HL-60 (cell line): ENCODE measurements around the gene GFRAL.

ENCODE experiments used
- TF ChIP-seq, protein P1 (sequence below): IDR thresholded peaks from one replicate; pipeline ENCODE4 v1.5.1; 2011; ENCODE audit warnings: low read length, control low read depth, inconsistent platforms; ENCODE audit not compliant: insufficient read depth
- TF ChIP-seq, protein P2 (sequence below): IDR thresholded peaks from 2 replicates; pipeline ENCODE4 v1.6.1; 2012; ENCODE audit warnings: low read depth; ENCODE audit not compliant: insufficient replicate concordance

DNA sequence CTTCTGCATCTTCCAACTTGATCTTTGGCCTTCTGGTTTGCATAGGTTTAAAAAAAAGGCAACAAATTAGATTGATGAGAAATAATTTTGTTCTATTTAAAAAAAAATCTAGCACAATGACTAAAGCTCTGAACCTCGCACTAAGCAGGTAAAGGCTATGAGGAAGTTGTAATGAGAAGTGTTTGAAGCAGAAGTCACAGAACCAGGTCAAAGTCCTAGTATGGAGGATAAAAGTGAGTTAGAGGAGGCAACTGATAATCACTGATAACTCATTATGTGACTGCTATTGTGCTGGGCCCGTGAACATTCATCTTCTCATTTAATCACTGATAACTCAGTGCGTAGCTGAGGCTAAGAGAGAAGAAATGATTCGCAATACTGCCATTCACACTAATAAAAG, 46.1 kb upstream of the GFRAL start:
- TF ChIP-seq, protein P1, sequence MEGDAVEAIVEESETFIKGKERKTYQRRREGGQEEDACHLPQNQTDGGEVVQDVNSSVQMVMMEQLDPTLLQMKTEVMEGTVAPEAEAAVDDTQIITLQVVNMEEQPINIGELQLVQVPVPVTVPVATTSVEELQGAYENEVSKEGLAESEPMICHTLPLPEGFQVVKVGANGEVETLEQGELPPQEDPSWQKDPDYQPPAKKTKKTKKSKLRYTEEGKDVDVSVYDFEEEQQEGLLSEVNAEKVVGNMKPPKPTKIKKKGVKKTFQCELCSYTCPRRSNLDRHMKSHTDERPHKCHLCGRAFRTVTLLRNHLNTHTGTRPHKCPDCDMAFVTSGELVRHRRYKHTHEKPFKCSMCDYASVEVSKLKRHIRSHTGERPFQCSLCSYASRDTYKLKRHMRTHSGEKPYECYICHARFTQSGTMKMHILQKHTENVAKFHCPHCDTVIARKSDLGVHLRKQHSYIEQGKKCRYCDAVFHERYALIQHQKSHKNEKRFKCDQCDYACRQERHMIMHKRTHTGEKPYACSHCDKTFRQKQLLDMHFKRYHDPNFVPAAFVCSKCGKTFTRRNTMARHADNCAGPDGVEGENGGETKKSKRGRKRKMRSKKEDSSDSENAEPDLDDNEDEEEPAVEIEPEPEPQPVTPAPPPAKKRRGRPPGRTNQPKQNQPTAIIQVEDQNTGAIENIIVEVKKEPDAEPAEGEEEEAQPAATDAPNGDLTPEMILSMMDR, result no peak
- TF ChIP-seq, protein P2, sequence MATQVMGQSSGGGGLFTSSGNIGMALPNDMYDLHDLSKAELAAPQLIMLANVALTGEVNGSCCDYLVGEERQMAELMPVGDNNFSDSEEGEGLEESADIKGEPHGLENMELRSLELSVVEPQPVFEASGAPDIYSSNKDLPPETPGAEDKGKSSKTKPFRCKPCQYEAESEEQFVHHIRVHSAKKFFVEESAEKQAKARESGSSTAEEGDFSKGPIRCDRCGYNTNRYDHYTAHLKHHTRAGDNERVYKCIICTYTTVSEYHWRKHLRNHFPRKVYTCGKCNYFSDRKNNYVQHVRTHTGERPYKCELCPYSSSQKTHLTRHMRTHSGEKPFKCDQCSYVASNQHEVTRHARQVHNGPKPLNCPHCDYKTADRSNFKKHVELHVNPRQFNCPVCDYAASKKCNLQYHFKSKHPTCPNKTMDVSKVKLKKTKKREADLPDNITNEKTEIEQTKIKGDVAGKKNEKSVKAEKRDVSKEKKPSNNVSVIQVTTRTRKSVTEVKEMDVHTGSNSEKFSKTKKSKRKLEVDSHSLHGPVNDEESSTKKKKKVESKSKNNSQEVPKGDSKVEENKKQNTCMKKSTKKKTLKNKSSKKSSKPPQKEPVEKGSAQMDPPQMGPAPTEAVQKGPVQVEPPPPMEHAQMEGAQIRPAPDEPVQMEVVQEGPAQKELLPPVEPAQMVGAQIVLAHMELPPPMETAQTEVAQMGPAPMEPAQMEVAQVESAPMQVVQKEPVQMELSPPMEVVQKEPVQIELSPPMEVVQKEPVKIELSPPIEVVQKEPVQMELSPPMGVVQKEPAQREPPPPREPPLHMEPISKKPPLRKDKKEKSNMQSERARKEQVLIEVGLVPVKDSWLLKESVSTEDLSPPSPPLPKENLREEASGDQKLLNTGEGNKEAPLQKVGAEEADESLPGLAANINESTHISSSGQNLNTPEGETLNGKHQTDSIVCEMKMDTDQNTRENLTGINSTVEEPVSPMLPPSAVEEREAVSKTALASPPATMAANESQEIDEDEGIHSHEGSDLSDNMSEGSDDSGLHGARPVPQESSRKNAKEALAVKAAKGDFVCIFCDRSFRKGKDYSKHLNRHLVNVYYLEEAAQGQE, result no peak
